GM19035 (cell line): ENCODE data around the gene TTC12.
A peak's percentile ranks its signal among the peaks of the same experiment; 100 is the strongest.

Source experiments
- ATAC-seq: cut with Tn5 transposase; IDR thresholded peaks from one replicate; pipeline ENCODE4 v1.9.1; 2021; ENCODE audit not compliant: unreplicated experiment

Gene TTC12

DNA sequence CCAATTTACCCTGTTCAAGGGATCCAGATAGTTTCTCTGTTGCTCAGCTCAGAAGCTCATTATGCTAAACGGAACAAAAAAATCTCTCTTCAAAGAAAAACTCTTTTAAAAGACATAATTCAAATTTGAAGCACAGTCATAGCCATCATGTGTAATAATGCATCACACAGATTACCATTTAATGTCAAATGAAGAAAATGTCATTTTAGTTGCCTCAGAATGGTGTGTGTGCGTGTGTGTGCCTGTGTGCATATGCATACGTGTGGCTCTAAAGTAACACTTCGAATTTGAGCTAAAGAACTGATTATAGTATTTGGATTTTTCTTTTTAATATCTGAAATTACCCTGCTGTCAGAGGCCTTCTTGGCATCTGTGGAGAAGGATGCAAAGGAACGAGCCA, 9.9 kb downstream of the TTC12 start:
- ATAC-seq = no peak

DNA sequence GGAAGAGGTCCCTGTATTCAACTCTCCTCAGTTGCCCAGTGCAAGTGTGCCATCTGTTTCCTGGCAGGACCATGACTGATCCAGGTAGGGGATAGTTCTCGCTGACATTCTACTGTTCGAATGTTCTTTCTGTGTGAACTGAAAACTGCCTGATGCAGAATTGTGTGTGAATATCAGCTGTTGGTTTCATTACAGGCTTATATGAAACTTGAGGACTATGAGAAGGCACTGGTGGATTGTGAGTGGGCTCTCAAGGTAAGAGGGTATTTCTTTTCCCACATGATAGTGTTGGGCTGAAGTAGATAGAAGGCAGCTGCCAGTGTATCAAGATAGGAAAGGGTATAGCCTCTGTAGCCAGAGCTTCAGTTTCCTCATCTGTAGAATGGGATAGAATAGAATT, 15.3 kb downstream of the TTC12 start:
- no peak for ATAC-seq

DNA sequence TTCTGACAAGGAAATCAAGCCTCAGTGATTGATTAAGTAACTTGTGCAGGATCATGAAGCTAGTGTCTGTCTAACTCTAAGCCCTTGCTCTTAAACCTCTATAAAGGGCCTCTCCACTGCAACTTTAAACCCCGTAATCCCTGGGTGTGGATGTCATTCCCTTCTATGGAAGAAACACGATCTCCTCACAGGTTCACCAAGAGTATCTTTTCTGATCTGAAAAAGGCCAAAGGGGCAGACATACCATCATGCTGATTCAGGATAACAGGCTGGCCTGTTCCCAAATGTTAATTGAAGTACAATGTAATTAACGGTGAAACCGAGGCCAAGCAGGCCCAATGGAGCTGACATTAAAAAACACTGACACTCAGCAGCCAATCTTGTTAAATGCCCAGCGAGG, 17.1 kb downstream of the TTC12 start:
- no peak for ATAC-seq

DNA sequence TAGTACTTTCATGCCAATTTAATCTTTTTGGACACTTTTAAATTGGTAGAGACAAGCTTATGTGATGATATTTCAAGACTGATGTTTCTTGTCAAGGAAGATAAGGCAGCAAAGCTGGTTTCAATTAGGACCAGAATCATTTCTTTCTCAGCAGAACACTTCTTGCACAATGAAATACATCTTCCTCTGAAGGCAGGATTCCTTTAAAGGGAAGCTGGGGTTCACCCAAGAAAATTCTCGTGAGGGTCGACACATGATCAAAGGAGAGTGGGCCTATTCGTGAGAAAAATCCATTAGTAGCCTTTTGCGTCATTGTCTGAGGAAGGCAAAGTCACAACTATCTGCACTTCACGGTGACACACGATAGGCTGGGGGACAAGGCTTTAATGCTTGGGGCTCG, 17.6 kb downstream of the TTC12 start:
- no peak for ATAC-seq

DNA sequence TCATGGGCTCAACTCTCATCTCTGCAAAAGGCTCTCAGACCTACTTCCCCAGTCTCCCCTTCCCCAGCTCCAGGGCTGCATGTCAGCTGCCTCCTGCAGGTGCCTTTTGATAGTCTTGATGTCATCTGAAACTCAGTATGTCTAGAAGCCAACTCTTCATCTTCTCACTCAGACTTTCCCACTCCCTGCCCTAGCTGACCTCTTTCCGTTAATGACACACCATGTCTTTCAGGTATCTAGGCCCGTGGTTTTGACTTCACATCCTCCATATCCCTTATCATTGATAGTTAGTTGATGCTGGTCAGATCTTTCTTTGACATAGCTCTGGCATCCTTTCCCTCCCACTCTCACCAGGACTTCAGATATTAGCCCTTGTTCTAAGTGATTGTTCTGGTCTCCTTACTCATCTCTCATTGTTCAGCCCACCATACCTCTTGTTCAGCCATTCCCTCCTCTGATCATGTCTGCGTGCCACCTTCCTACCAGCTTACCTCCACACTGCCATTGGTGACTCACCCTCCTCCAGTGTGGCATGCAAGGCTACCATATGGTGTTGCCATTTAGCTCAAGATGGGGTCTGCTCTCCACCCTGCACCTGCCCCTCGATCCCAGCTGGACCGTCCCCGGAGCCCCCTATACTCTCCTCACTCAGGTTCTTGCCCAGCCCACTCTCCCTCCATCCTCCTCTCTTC, 18.4 kb downstream of the TTC12 start:
- ATAC-seq = no peak

DNA sequence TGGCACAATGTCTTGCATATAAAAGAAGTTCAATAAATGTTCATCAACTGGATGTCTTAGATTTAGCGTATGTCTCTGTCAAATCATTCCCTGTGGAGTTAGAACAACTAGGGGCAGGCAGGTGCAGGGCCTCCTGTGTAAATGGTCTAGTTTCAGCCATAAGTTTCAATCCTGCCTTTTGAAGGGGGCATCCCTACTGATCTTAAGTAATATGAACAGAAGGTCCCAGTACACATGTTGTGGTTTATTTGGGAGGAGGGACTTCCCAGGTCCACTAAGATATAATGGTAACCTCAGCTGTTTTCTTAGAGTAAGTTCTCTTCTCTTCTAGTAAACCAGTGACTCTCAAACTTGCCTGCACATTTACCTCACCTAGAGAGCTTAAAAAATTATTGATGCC, 19.8 kb downstream of the TTC12 start:
- ATAC-seq = peak; percentile 59

DNA sequence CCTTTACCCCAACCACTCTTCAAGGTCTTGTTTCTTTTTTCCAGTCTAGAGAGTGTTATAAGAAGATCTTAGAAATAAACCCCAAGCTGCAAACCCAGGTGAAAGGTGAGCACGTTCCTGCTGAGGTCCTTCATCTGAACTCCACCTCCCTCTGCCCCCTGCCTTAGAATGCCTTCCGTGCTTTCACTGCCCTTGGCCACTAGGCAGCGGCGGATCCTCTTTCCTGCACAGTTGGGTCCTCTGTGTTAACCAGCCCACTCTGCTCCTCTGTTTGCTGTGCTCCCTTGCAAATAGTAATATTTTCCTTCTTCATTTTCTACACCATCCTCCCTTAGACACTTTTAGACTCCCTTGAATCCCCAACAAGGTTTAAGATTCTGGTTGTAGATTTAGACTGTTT, 24.3 kb downstream of the TTC12 start:
- no peak for ATAC-seq

DNA sequence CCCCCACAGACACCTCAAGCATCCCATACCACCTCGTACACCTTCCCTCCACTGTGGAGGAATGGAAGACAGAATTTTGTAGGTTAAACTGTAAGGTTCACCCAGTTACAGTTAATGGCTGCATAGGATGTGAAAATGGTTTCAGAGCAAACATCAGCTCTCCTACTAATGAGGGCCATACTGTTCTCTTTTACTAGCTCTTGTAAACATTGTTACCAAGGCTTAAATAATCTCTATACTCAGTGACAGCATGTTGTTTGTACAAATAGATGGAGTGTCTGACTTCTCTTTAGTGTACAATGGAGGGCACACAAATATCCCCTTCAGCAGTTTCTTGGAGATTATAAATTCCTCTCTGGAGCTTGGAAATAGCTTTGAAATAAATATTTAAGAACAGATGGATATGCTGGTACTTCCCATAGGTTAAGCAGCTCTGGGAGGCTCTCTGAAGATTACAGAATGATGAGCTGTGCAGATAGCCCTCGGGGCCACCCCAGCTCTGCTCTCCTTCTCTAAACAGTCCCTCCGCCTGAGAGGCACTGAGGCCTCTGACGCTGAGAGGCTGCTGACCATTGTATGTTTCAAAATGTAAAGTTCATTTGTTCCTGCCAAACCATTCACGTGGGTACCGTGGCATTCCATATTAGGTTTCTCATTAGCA, 25.7 kb downstream of the TTC12 start:
- ATAC-seq = no peak

DNA sequence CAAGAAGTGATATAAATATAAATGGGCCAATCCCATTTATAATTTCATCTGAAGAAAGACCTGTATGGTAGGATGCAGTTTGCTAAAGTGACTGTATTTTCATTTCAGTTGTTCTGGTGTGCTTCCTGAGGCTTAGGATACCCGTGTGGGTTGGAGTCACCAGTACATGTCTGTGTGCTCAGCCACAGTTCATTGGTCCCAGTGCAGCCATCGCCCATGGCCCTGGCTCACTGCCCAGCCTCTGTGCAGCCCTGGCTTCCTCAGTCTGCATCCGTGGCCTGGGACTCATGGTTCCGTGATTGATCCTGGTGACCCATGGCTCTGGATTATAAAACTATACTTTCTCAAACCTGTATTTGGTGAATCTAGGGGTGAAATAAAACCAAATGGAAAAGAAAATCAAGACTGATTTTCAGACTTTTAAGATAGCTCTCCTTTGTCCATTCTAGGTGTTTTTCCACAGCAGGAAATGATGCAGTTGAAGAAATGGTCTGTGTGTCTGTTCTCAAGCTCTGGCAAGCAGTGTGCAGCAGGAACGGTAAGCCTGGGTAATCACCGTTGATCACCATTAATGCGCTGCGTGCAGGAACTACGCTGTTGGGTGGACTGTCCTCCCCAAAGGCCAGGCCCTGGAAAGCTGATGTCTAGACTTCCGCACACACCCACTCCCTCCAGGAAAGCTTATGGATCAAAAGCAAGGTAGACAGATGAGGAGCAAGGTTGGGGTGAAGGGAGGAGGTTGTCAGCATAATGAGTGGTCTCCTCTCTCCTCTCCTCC, 27.2 kb downstream of the TTC12 start:
- no peak for ATAC-seq

DNA sequence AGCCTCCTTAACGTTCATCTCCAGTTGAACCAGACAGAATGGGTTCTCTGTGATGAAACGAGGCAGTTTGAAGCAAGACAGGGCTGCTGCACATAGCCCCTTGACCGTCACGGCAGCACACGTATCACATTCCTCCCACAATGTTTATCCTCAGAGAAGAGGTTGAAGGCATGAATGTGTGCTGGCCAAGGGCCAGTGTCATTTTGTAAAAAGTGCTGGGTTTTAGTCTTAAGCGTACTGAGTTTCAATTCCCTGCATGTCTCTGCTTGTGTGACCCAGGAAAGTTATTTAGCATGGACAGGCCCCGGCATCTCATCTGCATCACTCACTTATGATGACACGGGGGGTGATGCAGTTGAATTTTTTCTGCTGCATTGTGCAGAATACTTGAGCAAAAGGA, 31.6 kb downstream of the TTC12 start:
- ATAC-seq = no peak

DNA sequence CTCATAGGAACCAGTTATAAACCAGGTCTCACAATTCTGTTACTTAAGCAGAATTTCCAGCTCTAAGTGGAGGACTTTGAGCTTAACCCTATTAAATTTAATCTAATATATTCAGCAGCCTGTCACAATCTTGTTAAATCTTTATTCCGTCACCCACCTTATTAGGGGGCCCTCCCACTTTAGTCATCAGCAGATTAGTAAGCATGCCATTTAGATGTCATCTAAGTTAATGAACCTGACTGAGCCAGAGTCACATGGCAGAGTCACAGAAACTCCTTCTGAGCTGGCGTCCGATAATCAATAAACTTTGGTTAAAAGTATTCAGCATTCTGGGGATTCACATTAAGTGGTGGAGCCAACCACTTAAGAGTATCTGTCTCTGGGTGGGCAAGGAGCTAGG, 35.1 kb downstream of the TTC12 start:
- no peak for ATAC-seq

DNA sequence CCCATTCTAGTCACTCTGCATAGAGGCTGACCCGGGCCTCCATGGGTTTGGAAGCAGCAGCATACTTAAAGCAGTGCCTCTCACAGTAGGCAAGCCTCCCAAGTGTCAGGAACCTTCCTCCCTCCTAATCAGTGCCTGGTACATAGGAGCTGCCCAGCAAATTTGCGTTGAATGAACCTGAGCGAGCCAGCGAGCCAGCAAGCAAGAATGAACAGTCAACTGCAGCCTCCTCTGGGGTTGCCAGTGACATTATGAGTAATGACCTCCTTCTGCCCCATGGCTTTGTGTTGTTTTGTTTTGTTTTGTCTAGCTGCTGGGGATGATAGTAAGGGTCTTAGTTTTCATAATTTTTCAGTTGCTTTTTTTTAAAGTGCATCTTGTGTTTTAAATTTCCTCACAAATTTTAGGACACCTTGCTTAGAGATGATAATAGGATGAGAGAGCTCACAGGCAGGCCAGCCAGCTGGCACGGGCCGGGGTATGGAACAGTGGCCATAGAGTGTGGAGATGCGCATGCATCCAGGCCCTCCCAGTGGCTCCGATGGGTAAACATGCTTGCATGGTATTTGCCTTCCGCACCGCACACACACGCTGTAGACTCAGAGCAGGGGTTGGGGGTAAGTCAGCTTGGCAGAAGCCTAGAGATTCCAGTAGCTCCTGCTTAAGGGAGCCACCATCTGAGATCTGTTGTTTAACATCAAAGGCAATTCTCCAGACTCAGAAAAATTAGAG, 36.1 kb downstream of the TTC12 start:
- ATAC-seq = no peak

DNA sequence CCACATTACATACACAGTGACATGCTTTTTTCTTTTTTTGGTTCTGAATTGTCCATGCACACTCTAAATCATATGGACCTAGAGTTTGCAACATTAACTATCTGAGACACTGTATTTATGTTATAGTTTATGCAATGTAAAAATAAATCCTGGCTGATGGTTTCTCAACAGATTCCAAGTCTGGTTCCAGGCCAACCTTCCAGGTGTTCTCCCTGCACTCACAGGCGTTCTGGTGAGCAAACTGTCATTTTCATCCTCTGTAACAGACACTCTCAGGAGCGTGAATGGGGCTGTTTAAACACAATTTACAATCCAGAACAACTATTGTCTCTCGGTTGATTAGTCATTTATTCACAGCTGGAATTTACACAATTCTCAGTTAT, 36.7 kb downstream of the TTC12 start:
- ATAC-seq = no peak

DNA sequence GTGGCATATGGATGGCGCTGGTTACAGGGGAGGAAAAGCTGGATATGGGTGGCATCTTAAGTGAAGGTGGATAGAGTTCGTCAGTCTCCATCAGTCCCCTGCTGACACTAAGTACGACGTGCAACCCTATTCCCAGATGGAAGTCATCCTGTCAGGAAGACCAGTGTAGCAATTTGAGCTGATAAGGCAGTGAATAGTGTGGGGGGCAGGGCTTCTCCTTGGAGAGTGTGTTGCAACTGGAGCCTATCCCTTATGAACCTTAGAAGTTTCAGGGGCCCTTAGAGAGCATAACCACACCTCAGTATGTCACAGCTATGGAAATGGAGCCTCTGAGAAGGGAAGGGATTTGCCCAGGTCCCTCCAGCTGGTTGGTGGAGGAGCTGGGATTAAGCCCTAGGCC, 37.1 kb downstream of the TTC12 start:
- no peak for ATAC-seq

DNA sequence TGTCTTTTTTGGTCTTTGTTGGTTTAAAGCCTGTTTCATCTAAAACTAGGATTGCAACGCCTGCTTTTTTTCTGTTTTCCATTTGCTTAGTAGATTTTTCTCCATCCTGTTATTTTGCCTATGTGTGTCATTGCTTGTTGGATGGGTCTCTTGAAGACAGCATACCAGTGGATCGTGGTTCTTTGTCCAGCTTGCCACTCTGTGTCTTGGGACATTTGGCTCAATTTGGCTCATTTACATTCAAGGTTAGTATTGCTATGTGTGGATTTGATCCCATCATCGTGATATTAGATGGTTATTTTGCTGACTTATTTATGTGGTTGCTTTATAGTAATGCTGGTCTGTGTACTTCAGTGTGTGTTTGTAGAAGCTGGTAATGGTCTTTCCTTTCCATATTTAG, 41.8 kb downstream of the TTC12 start:
- no peak for ATAC-seq

DNA sequence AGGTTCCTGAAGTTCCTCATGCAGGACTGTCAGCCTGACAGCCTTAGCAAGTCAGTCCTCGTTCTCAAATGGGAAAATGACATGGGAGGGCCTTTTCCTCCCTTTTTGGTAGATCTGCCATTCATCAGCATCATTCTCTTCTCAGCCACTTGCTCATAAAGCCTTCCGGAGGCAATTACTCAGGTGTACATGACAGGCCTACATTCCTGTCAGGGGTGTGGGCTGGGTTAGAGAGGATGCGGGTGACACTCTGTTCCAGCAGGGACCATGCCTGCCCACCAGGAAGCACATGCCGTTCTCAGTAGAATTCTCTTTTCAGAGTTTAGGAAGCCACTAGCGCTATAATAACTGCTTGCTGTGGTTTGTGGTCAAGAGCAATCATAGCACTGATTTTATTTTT, 49.0 kb downstream of the TTC12 start:
- ATAC-seq = no peak

DNA sequence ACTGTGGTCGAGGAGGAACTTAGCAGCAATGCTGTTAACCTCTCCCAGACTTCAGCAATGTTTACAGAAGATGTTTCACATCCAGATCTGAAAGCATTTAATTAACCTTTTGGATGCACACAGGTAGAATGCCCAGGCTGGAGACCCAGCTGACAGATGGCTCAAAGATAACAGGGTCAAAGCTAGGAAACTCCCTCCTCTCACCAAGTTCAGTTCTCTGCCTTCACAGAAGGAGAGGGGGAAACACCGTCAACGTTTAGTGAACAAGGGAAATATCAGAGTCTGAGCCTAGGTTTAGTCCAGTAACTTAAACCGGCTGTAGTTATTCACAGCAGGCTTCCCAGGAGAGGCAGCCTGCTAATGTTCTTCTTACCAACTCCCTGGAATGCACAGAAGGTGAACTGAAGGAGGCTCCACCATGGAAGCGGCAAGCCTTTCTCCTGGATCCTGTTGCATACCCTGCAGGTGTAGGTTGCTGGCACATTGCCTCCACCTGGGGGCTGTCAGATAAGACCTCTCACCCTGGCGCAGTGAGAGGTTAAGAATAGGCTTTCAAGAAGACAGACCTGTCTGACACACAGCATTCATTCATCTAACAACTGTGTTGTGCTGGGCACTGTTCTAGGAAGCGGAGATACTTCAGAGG, 49.7 kb downstream of the TTC12 start:
- no peak for ATAC-seq

DNA sequence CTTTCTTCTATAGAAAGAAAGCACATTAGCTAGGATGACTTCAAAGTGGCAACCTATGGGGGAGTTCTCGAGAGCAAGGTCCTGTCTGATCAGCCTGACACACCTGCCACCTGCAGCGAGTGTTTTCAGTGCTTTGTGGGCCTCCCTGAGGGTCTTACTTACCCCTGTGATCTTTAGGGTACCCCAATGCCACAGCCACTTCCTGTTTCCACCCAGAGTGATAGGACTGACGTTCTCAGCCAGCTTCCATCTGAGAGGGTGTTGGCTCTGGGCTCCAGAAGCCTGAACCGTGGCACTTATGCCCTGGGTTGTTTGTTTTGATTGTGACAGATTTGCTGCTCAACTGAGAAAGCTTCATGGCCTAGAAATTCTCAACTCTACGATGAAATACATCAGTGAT, 51.5 kb downstream of the TTC12 start:
- no peak for ATAC-seq

DNA sequence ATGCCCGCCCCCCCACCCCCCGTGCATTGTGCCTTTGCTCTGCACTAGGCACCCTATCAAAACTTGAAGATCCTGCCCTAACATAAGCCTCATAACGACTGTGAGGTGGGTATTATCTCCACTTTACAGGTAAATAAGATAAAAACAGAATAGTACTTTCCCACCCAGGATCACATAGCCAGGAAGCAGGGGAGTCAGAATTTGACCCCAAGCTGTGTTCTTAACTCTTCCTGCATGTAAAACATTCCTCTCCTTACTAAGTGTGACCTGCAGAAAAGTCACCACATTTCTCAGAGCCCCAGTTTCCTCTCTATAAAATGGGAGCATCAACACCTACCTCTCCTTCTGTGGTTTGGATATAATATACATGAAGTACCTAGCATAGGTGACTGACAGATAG, 55.0 kb downstream of the TTC12 start:
- no peak for ATAC-seq

DNA sequence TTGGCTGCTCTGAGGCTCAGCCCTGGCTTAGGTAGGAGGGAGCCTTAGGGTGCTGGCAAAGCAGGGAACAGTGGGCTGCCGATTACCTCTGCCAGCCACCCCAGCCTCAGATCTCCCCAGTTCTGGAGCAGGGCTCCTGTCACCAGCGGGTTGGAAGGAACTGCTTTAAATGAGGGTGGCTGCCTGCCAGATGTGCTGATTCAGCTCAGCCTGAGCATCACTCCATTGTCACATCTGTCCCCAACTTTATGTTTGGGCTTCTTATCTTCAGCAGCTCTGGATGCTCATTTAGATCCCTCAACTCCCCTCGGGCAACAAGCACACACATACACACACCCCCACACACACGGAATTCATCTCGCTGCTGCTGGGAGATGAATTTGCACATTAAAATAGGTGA, 56.3 kb downstream of the TTC12 start:
- ATAC-seq = no peak

DNA sequence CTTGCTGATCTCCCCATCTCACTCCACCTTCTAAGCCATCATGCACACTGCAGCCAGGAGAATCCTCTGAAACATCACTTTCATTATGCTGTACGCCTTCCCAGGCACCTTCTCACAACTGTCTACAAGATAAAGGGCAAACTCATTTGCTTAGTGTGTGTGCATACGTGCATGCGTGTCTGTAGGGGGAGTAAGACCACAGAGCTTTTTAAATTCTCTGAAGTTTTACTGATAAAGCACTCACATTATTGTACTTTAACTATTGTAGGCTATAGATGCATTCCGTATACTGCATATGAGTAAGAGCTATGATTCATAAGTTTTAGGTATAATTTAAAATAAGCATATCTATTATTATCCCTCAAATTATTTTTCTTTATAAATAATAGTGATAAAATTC, 57.9 kb downstream of the TTC12 start:
- ATAC-seq = no peak
